Measurements from ENCODE around the gene PSD2.

PSD2 gene

GRCh38 chr5:139810341-139811273, 15.0 kb downstream of the PSD2 start:
- DNase-seq (ENCODE audit: low read depth in 2 of 2) = no peak

GRCh38 chr5:139811274-139811607, 15.6 kb downstream of the PSD2 start:
- DNase-seq (ENCODE audit: low read depth in 2 of 2) = no peak

GRCh38 chr5:139812323-139812722, 16.7 kb downstream of the PSD2 start:
- DNase-seq (ENCODE audit: low read depth in 2 of 2) = no peak

GRCh38 chr5:139812836-139813805, 17.5 kb downstream of the PSD2 start:
- DNase-seq (ENCODE audit: low read depth in 2 of 2) = no peak

GRCh38 chr5:139814191-139814601, 18.6 kb downstream of the PSD2 start:
- no peak for DNase-seq (ENCODE audit: low read depth in 2 of 2)

- DNase-seq (ENCODE audit: low read depth in 2 of 2) = no peak
Observed at GRCh38 chr5:139814704-139815280, 19.2 kb downstream of the PSD2 start.

- DNase-seq (ENCODE audit: low read depth in 2 of 2) = no peak
Observed at GRCh38 chr5:139816566-139816965, 21.0 kb downstream of the PSD2 start.

GRCh38 chr5:139817362-139817761, 21.8 kb downstream of the PSD2 start:
- DNase-seq (ENCODE audit: low read depth in 2 of 2) = no peak

GRCh38 chr5:139817970-139818369, 22.4 kb downstream of the PSD2 start:
- DNase-seq (ENCODE audit: low read depth in 2 of 2) = no peak

- DNase-seq (ENCODE audit: low read depth in 2 of 2) = no peak
Observed at GRCh38 chr5:139820130-139820529, 24.5 kb downstream of the PSD2 start.

- no peak for DNase-seq (ENCODE audit: low read depth in 2 of 2)
Observed at GRCh38 chr5:139820606-139821005, 25.0 kb downstream of the PSD2 start.

GRCh38 chr5:139821806-139822552, 26.4 kb downstream of the PSD2 start:
- no peak for DNase-seq (ENCODE audit: low read depth in 2 of 2)

GRCh38 chr5:139822553-139823425, 27.2 kb downstream of the PSD2 start:
- no peak for DNase-seq (ENCODE audit: low read depth in 2 of 2)

GRCh38 chr5:139823757-139824355, 28.2 kb downstream of the PSD2 start:
- no peak for DNase-seq (ENCODE audit: low read depth in 2 of 2)

- no peak for DNase-seq (ENCODE audit: low read depth in 2 of 2)
Observed at GRCh38 chr5:139825690-139826089, 30.1 kb downstream of the PSD2 start.

- no peak for DNase-seq (ENCODE audit: low read depth in 2 of 2)
Observed at GRCh38 chr5:139828207-139828895, 32.7 kb downstream of the PSD2 start.

GRCh38 chr5:139829471-139829870, 33.9 kb downstream of the PSD2 start:
- no peak for DNase-seq (ENCODE audit: low read depth in 2 of 2)

GRCh38 chr5:139831624-139832023, 36.0 kb downstream of the PSD2 start:
- no peak for DNase-seq (ENCODE audit: low read depth in 2 of 2)

- DNase-seq (ENCODE audit: low read depth in 2 of 2) = no peak
Observed at GRCh38 chr5:139833525-139833924, 37.9 kb downstream of the PSD2 start.

All from stimulated activated CD8-positive, alpha-beta memory T cell treated with anti-CD3 and anti-CD28 coated beads, Interleukin-7, amount 100 ng/mL, for 1 hour (primary cell).